ENCODE measurements around the gene PTOV1. TPM values are rescaled to one million over a fixed set of nuclear protein-coding genes. Genes with fewer than 3 reads are reported as not detected.

The PTOV1 gene
- total and polyA plus RNA-seq, 2 of the 8 experiments (the other 6 are each of a cell fraction or from before 2014, with no cell fraction given) = 147 to 251 TPM

- Histone ChIP-seq H3K18ac (ENCODE audit: extremely low read depth, low read length) (no peak overlapping the region), H2AFZ (ENCODE audit: low read length) (no peak overlapping the region), H3K23ac (ENCODE audit: insufficient read length) (no peak overlapping the region), H3K36me3 (ENCODE audit: control insufficient read depth in 2 of 4, insufficient read depth in 4 of 4, low read length in 3 of 4) (peaks cover 4 to 22% (median 9%) of the 10 kb centered on the region in 4 experiments; a peak in 6 of 8 replicates), H3K4me3 (ENCODE audit: extremely low read depth in 1 of 4, insufficient read depth in 2 of 4, low read depth in 3 of 4, low read length in 4 of 4) (no peak overlapping the region), H4K20me1 (replicated peaks in 1 of 2; ENCODE audit: control insufficient read depth in 1 of 2, insufficient read depth in 2 of 2, low read length in 2 of 2) (peaks cover 0 to 3% of the 10 kb centered on the region in 2 experiments), H3K27ac (ENCODE audit: low read depth, low read length) (no peak overlapping the region), H3K23me2 (ENCODE audit: low read depth, low read length) (no peaks in the 10 kb centered on the region), H3K9ac (replicated peaks in 1 of 4; ENCODE audit: extremely low read depth in 1 of 4, low read depth in 3 of 4, low read length in 3 of 4) (no peak overlapping the region), H3K27me3 (replicated peaks in 1 of 4; ENCODE audit: control insufficient read depth in 3 of 4, extremely low read depth in 1 of 4, insufficient read depth in 3 of 4, low read length in 3 of 4) (no peaks in the 10 kb centered on the region), H3K9me3 (ENCODE audit: insufficient read depth in 2 of 2, low read depth in 1 of 2, low read length in 1 of 2) (no peaks in the 10 kb centered on the region), H3K14ac (ENCODE audit: insufficient read length) (no peak overlapping the region), H3K4me2 (ENCODE audit: insufficient read depth in 1 of 2, low read depth in 2 of 2, low read length in 2 of 2) (no peak overlapping the region), H3K79me2 (ENCODE audit: control insufficient read depth in 1 of 2, insufficient read depth in 2 of 2, low read length in 2 of 2) (no peaks in the 10 kb centered on the region), H3K4me1 (replicated peaks in 1 of 4; ENCODE audit: control insufficient read depth in 3 of 4, insufficient read depth in 4 of 4, low read length in 3 of 4) (no peaks in the 10 kb centered on the region), H2BK12ac (ENCODE audit: low read depth, low read length) (no peak overlapping the region), H2BK20ac (ENCODE audit: low read length) (no peak overlapping the region), H4K8ac (ENCODE audit: extremely low read depth, insufficient read depth, low read length) (no peak overlapping the region), H2BK120ac (replicated peaks; ENCODE audit: low read depth, low read length) (no peak overlapping the region), H4K5ac (ENCODE audit: insufficient read length, low read depth, low read length) (no peak overlapping the region), H2BK15ac (ENCODE audit: low read length) (no peak overlapping the region), H2BK5ac (ENCODE audit: low read depth, low read length) (no peak overlapping the region), H3K79me1 (ENCODE audit: low read depth, low read length) (peaks cover 3% of the 10 kb centered on the region; the same call in 1 of the 2 replicates), H3K56ac (replicated peaks; ENCODE audit: insufficient read length, low read depth, low read length) (no peak overlapping the region), H4K91ac (replicated peaks; ENCODE audit: insufficient read length, low read length) (no peak overlapping the region), H3K4ac (replicated peaks; ENCODE audit: insufficient read length, low read depth, low read length) (no peak overlapping the region), H2AK5ac (ENCODE audit: low read depth, low read length) (no peak overlapping the region)
- DNase-seq (ENCODE audit: low read depth in 1 of 2, low spot score in 2 of 2) (no peak), FAIRE-seq (no peak)
- ChIA-PET CTCF (ENCODE audit: partially characterized antibody) (interaction anchor here (0.5 to 1.1 kb wide), 2 partner anchors 23 to 81 kb away, joined by 3 read pairs; no protein-coding TSS in a partner anchor), POLR2A (ENCODE audit: partially characterized antibody) (interaction anchor here (0.7 to 3.1 kb wide), 4 partner anchors 10 to 29 kb away, joined by 3 to 13 read pairs (median 3); partner anchors contain the start of genes FUZ and PTOV1)
- WGBS, 2 experiments (ENCODE audit: extremely low coverage in 1 of 2, insufficient coverage in 1 of 2, insufficient read length in 1 of 2, insufficient replicate concordance in 2 of 2, low coverage in 1 of 2, low lambda C conversion rate in 2 of 2, missing lambda C conversion rate in 1 of 2) = 95% methylated on average over 11 of the region's 11 CpGs; no CpG with 5 or more reads in 1 of the 2 experiments
- TF ChIP-seq ZNF274 (IDR thresholded peaks at IDR 0.05; ENCODE audit: borderline replicate concordance, extremely low read depth, low read length) (no peak), SUZ12 (IDR thresholded peaks at IDR 0.05; ENCODE audit: low read length) (no peak), HDAC6 (IDR thresholded peaks at IDR 0.05; ENCODE audit: low read depth, low read length) (no peak), TAF7 (optimal IDR thresholded peaks at IDR 0.05; ENCODE audit: borderline replicate concordance, low read depth, low read length) (no peak), CREB1 (IDR thresholded peaks at IDR 0.05) (no peak), SP2 (IDR thresholded peaks at IDR 0.05; ENCODE audit: low read length) (no peak), CEBPB (IDR thresholded peaks at IDR 0.05; ENCODE audit: low read depth, low read length) (no peak), JUN (IDR thresholded peaks at IDR 0.05; ENCODE audit: low read depth, low read length) (no peak), POU5F1 (IDR thresholded peaks at IDR 0.05; ENCODE audit: low read depth, low read length) (no peak), SP1 (IDR thresholded peaks at IDR 0.05; ENCODE audit: low read depth, low read length) (no peak), E2F6 (IDR thresholded peaks at IDR 0.05) (no peak), FOSL1 (IDR thresholded peaks at IDR 0.05; ENCODE audit: insufficient read depth, low read depth, low read length) (no peak), EZH2 (IDR thresholded peaks at IDR 0.05; ENCODE audit: low read depth, low read length, severe bottlenecking) (no peak), CHD2 (IDR thresholded peaks at IDR 0.05; ENCODE audit: low read length) (no peak)
Observed at GRCh38 chr19:49839713-49840112, 11.2 kb upstream of the PTOV1 start.

Measured in H1 (cell line).